ENCODE results near the gene LRPAP1.

GRCh38 chr4:3481783-3482393 is 50.3 kb downstream of the LRPAP1 start:
- TF ChIP-seq, protein P1, sequence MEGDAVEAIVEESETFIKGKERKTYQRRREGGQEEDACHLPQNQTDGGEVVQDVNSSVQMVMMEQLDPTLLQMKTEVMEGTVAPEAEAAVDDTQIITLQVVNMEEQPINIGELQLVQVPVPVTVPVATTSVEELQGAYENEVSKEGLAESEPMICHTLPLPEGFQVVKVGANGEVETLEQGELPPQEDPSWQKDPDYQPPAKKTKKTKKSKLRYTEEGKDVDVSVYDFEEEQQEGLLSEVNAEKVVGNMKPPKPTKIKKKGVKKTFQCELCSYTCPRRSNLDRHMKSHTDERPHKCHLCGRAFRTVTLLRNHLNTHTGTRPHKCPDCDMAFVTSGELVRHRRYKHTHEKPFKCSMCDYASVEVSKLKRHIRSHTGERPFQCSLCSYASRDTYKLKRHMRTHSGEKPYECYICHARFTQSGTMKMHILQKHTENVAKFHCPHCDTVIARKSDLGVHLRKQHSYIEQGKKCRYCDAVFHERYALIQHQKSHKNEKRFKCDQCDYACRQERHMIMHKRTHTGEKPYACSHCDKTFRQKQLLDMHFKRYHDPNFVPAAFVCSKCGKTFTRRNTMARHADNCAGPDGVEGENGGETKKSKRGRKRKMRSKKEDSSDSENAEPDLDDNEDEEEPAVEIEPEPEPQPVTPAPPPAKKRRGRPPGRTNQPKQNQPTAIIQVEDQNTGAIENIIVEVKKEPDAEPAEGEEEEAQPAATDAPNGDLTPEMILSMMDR (IDR thresholded peaks at IDR 0.05) = no peak
- TF ChIP-seq POLR2A (IDR thresholded peaks at IDR 0.05) = no peak
- no peak for TF ChIP-seq EP300 (IDR thresholded peaks at IDR 0.05)

All from stomach (tissue), 4 donors.